H54 (cell line): ENCODE results near the gene EMID1.

Source experiments
- DNase-seq: peaks from one replicate; pipeline ENCODE4 v3.0.0; 2011; ENCODE audit warnings: low spot score, mixed read lengths; ENCODE audit not compliant: insufficient read length
- FAIRE-seq: peaks from 3 replicates; lab custom pipeline; 2011; peaks lifted over from hg19 to GRCh38; lab: Jason Lieb, UNC
- POLR2A ChIP-seq: IDR thresholded peaks from 2 replicates; pipeline ENCODE4 v1.6.1; 2011; ENCODE audit warnings: low read depth, mild to moderate bottlenecking, low read length

EMID1 gene

GRCh38 chr22:29205594-29206371 lies at the start of gene EMID1:
EMID1 (plus strand) TSS chr22:29205896; CDS start chr22:29206039, 143 bp downstream.
- FAIRE-seq (no peak), DNase-seq (no peak)
- no peak for TF ChIP-seq POLR2A

- no peak for TF ChIP-seq POLR2A
- DNase-seq (no peak), FAIRE-seq (no peak)
Measured at GRCh38 chr22:29155966-29156365, 49.7 kb upstream of the EMID1 start.

- no peak for TF ChIP-seq POLR2A
- DNase-seq = no peak
Measured at GRCh38 chr22:29156507-29156906, 49.2 kb upstream of the EMID1 start.

GRCh38 chr22:29157759-29158535 lies 47.7 kb upstream of the EMID1 start:
- TF ChIP-seq POLR2A = no peak
- no peak for DNase-seq
- no peak for FAIRE-seq

More at GRCh38 chr22:29156507-29156906, 49.2 kb upstream of the EMID1 start:
- FAIRE-seq = no peak

DNA sequence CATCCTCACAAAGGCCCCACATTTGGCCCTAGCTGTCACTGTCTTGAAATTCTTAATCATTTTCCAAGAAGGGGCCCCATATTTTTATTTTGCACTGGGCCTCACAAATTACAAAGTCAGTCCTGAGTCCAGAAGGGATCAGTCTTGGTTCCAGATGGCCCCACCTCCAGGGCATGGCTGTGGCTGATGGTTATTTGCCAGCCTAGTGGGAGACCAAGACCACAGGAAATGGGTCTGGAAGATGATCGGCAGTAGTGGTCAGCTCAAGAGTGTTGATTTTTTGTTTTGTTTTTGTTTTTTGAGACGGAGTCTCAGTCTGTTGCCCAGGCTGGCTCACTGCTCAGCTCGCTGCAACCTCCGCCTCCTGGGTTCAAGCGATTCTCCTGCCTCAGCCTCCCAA lies 47.1 kb upstream of the EMID1 start:
- no peak for TF ChIP-seq POLR2A
- DNase-seq (no peak), FAIRE-seq (no peak)

DNA sequence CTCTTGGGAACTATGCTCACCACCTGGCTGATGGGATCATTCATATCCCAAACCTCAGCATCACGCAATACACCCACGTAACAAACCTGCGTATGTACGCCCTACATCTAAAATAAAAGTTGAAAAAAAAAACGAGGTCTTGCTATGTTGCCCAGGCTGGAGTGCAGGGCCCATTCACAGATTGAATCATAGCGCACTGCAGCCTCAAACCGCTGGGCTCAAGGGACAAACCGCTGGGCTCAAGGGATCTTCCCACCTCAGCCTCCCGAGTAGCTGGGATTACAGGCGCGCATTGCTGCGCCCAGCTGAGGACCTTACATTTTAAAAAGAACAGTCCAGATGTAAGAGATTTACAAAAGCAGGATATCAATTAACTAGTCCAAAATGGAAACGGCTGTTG lies 41.9 kb upstream of the EMID1 start:
- DNase-seq (no peak), FAIRE-seq (no peak)
- no peak for TF ChIP-seq POLR2A

DNA sequence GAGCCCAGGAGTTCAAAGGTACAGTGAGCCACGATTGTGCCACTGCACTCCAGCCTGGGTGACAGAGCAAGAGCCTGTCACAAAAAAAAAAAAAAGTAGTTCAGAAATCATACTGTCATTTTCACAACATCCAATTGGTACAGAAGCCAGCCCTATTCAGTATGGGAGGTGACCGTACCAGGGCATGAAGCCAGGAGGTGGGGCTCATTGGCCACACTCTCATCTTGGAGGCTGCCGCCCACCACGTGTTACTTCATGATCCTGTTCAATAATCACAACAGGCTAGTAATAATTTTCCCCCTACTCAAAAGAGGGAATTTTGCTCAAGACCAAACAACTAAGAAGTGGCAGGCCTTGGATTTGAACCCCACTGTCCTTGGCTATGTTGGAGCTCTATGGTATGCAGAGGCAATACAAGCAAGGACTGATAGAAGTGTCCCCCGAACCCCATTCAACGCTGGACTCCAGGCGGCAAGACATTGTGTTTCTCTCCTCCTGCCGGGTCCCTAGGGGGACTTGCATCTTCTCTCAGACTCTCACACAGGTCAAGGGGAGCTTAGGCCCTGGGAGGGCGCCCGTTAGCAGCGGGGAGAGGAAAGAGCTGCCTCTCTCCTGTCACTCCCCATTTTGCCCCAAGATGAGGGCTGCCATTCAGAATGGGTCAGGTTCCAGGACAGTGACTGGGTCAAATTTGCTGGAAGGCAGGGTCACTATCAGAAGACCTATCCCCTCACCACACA lies 40.2 kb upstream of the EMID1 start:
- DNase-seq (no peak), FAIRE-seq (no peak)
- TF ChIP-seq POLR2A = no peak

DNA sequence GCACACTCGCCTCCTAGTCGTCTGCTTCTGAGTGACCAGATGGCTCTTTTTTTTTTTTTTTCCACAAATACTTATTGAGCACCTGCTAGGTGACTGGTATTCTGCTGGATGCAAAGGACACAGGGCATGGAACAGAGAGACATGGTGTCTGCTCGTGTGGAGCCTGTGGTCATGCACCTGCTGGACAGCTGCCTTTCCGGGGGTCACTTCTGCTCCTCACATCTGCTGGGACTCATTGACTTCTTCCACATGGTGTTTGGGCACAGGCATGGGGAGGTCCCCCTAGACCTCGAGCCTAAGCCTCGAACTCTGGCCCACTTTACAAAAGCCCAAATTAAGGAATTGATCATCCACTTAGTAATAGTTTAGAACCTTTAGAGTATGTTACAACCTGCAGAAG lies 39.5 kb upstream of the EMID1 start:
- no peak for FAIRE-seq
- no peak for TF ChIP-seq POLR2A
- no peak for DNase-seq

- DNase-seq (no peak), FAIRE-seq (no peak)
- no peak for TF ChIP-seq POLR2A
Measured at GRCh38 chr22:29167032-29167911, 38.4 kb upstream of the EMID1 start.

DNA sequence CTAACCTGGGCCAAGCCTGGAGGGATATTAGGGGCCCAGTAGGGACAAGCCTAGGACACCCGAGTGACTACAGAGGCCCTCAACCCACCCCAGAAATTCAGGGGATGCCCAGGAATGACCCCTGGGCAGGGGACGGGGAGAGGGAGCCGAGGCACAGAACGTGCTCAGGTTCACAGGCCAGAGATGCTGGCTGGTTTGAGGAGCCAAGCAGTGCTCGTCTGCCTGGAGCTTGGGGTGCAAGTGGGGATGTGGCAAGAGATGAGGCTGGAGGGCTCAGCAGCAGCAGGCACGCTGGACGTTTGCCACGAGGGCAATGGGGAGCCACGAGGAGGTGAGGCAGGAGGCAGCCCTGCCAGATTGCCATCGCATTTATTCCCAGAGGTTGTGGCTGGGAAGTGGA lies 34.0 kb upstream of the EMID1 start:
- FAIRE-seq (no peak), DNase-seq (no peak)
- no peak for TF ChIP-seq POLR2A

GRCh38 chr22:29172216-29172615 lies 33.5 kb upstream of the EMID1 start:
- no peak for TF ChIP-seq POLR2A
- no peak for DNase-seq
- FAIRE-seq = no peak

- no peak for FAIRE-seq
- TF ChIP-seq POLR2A = no peak
- DNase-seq = no peak
Measured at GRCh38 chr22:29175312-29175835, 30.3 kb upstream of the EMID1 start.

GRCh38 chr22:29183971-29184848 lies 21.5 kb upstream of the EMID1 start:
- TF ChIP-seq POLR2A = no peak
- FAIRE-seq = no peak
- no peak for DNase-seq
